HepG2 (cell line): ENCODE data around the gene HBM.
"Not testable (repeated sequence)": the region's sequence is repeated elsewhere in the genome, so short reads cannot be mapped to it uniquely, and the experiment has no call there.

ENCODE experiments used
- ATM ChIP-seq: fragments of 450-650 bp; IDR thresholded peaks from 2 replicates; pipeline ENCODE4 v1.7.1; 2017; ENCODE audit warnings: mild to moderate bottlenecking, borderline replicate concordance
- CBX5 ChIP-seq: sonication (generic); formaldehyde crosslinking; IDR thresholded peaks from 2 replicates; pipeline ENCODE4 v1.4.0; 2020; ENCODE audit warnings: missing genetic modification reagents, borderline replicate concordance
- HDAC1 ChIP-seq: sonication (generic); formaldehyde crosslinking; IDR thresholded peaks from 2 replicates; pipeline ENCODE4 v1.5.1; 2020; ENCODE audit warnings: mild to moderate bottlenecking, missing genetic modification reagents
- MLXIP ChIP-seq: sonication (generic); formaldehyde crosslinking; IDR thresholded peaks from 2 replicates; pipeline ENCODE4 v1.9.0; 2021; ENCODE audit warnings: missing genetic modification reagents, borderline replicate concordance
- NFE2L1 ChIP-seq: sonication (generic); formaldehyde crosslinking; IDR thresholded peaks from 2 replicates; pipeline ENCODE4 v1.4.0; 2020; ENCODE audit warnings: missing genetic modification reagents, mild to moderate bottlenecking, borderline replicate concordance
- RAD51 ChIP-seq: fragments of 450-650 bp; IDR thresholded peaks from 2 replicates; pipeline ENCODE4 v1.6.1; 2016; ENCODE audit warnings: borderline replicate concordance
- ZNF317 ChIP-seq: sonication (generic); formaldehyde crosslinking; IDR thresholded peaks from 2 replicates; pipeline ENCODE4 v1.5.0; 2020; ENCODE audit warnings: mild to moderate bottlenecking, missing genetic modification reagents
- TF ChIP-seq, protein P1 (sequence below): sonication (generic); formaldehyde crosslinking; IDR thresholded peaks from 2 replicates; pipeline ENCODE4 v1.9.0; 2021; ENCODE audit warnings: missing genetic modification reagents, borderline replicate concordance
- TF ChIP-seq, protein P2 (sequence below): sonication (generic); formaldehyde crosslinking; IDR thresholded peaks from 2 replicates; pipeline ENCODE4 v1.5.0; 2020; ENCODE audit warnings: mild to moderate bottlenecking, missing genetic modification reagents, moderate library complexity

DNA sequence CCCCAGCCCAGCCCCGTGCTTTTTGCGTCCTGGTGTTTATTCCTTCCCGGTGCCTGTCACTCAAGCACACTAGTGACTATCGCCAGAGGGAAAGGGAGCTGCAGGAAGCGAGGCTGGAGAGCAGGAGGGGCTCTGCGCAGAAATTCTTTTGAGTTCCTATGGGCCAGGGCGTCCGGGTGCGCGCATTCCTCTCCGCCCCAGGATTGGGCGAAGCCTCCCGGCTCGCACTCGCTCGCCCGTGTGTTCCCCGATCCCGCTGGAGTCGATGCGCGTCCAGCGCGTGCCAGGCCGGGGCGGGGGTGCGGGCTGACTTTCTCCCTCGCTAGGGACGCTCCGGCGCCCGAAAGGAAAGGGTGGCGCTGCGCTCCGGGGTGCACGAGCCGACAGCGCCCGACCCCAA is 10.2 kb downstream of the HBM start:
- not testable (repeated sequence) for TF ChIP-seq ZNF317 (CRISPR knock-in tag); HDAC1; CBX5 (CRISPR knock-in tag); ATM; NFE2L1 (CRISPR knock-in tag); RAD51; MLXIP (CRISPR knock-in tag)
- TF ChIP-seq, protein P1, sequence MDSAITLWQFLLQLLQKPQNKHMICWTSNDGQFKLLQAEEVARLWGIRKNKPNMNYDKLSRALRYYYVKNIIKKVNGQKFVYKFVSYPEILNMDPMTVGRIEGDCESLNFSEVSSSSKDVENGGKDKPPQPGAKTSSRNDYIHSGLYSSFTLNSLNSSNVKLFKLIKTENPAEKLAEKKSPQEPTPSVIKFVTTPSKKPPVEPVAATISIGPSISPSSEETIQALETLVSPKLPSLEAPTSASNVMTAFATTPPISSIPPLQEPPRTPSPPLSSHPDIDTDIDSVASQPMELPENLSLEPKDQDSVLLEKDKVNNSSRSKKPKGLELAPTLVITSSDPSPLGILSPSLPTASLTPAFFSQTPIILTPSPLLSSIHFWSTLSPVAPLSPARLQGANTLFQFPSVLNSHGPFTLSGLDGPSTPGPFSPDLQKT (CRISPR knock-in tag) = not testable (repeated sequence)
- TF ChIP-seq, protein P2, sequence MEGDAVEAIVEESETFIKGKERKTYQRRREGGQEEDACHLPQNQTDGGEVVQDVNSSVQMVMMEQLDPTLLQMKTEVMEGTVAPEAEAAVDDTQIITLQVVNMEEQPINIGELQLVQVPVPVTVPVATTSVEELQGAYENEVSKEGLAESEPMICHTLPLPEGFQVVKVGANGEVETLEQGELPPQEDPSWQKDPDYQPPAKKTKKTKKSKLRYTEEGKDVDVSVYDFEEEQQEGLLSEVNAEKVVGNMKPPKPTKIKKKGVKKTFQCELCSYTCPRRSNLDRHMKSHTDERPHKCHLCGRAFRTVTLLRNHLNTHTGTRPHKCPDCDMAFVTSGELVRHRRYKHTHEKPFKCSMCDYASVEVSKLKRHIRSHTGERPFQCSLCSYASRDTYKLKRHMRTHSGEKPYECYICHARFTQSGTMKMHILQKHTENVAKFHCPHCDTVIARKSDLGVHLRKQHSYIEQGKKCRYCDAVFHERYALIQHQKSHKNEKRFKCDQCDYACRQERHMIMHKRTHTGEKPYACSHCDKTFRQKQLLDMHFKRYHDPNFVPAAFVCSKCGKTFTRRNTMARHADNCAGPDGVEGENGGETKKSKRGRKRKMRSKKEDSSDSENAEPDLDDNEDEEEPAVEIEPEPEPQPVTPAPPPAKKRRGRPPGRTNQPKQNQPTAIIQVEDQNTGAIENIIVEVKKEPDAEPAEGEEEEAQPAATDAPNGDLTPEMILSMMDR (CRISPR knock-in tag) = not testable (repeated sequence)
